Thyroid gland (tissue), 4 donors: Measurements from ENCODE around the gene ARHGDIG.

Experiments used
- CTCF ChIP-seq, 6 experiments: fragments of 200-600 bp in 3 of 6; fragments of 450-650 bp in 3 of 6; sonication (generic) in 3 of 6; IDR thresholded peaks; one replicate each; pipeline ENCODE4 v1.5.1; 2016 to 2019; ENCODE audit warnings: antibody characterized with exemption in 6 of 6, mild to moderate bottlenecking in 2 of 6, inconsistent platforms in 1 of 6, moderate library complexity in 1 of 6
- POLR2A ChIP-seq, 2 donors: fragments of 450-650 bp; IDR thresholded peaks; one replicate each; pipeline ENCODE4 v1.6.1; 2017; ENCODE audit warnings: antibody characterized with exemption in 2 of 2, mild to moderate bottlenecking in 2 of 2, moderate library complexity in 1 of 2

- TF ChIP-seq CTCF (IDR thresholded peaks at IDR 0.05): no peak
- no peak for TF ChIP-seq POLR2A (IDR thresholded peaks at IDR 0.05)
These were observed 45.2 kb downstream of the ARHGDIG start for GRCh38 chr16:325375-326145.
